ENCODE data around the gene PPM1A.

The PPM1A gene

GRCh38 chr14:60214003-60214402 lies 35.0 kb upstream of the PPM1A start:
- DNase-seq (ENCODE audit: extremely low spot score): no peak
- ChIA-PET POLR2A (no interaction called here), CTCF (no interaction called here)
- no peak for TF ChIP-seq SP1 (IDR thresholded peaks at IDR 0.05)
- TF ChIP-seq TARDBP (IDR thresholded peaks at IDR 0.05): no peak
- no peak for TF ChIP-seq CTBP1 (IDR thresholded peaks at IDR 0.05; ENCODE audit: borderline replicate concordance)
- TF ChIP-seq L3MBTL2 (conservative IDR thresholded peaks at IDR 0.05): no peak
- no peak for TF ChIP-seq FOXK2 (IDR thresholded peaks at IDR 0.05)
- TF ChIP-seq ZNF384 (IDR thresholded peaks at IDR 0.05): no peak
- no peak for TF ChIP-seq ELF4 (IDR thresholded peaks at IDR 0.05)
- TF ChIP-seq, protein P1, sequence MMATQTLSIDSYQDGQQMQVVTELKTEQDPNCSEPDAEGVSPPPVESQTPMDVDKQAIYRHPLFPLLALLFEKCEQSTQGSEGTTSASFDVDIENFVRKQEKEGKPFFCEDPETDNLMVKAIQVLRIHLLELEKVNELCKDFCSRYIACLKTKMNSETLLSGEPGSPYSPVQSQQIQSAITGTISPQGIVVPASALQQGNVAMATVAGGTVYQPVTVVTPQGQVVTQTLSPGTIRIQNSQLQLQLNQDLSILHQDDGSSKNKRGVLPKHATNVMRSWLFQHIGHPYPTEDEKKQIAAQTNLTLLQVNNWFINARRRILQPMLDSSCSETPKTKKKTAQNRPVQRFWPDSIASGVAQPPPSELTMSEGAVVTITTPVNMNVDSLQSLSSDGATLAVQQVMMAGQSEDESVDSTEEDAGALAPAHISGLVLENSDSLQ (IDR thresholded peaks at IDR 0.05): no peak
- TF ChIP-seq NFRKB (IDR thresholded peaks at IDR 0.05): no peak
- TF ChIP-seq ARNT (IDR thresholded peaks at IDR 0.05): no peak
- no peak for TF ChIP-seq HDGF (IDR thresholded peaks at IDR 0.05; ENCODE audit: borderline replicate concordance)
- no peak for TF ChIP-seq FOXA1 (IDR thresholded peaks at IDR 0.05)
- TF ChIP-seq LEF1 (IDR thresholded peaks at IDR 0.05; ENCODE audit: borderline replicate concordance): no peak
- no peak for TF ChIP-seq SUZ12 (IDR thresholded peaks at IDR 0.05)
- TF ChIP-seq FOXM1 (IDR thresholded peaks at IDR 0.05; ENCODE audit: borderline replicate concordance): no peak
- no peak for TF ChIP-seq BHLHE40 (IDR thresholded peaks at IDR 0.05; ENCODE audit: borderline replicate concordance)

- CTCF ChIA-PET: no interaction called here
- POLR2A ChIA-PET: no interaction called here
- TF ChIP-seq FOXK2 (IDR thresholded peaks at IDR 0.05): no peak
- DNase-seq (ENCODE audit: extremely low spot score): no peak
These were observed 34.5 kb upstream of the PPM1A start for GRCh38 chr14:60214415-60215126.

DNA sequence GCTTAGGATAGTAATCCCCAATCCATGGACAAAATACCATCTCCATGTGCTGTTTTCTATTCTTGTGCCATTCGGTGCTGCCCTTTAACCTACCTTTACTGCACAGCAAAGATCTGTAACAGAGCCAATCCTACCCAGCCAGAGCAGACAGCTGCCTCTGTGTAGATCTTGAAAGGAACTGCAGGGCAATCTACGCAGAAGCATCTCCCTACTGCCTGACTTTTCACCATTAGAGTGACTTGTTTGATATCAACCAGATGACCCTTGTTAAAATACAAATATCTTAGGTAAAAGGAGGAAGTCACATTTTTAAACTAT lies 33.9 kb upstream of the PPM1A start:
- no peak for DNase-seq (ENCODE audit: extremely low spot score)
- TF ChIP-seq FOXK2 (IDR thresholded peaks at IDR 0.05): no peak
- TF ChIP-seq CTBP1 (IDR thresholded peaks at IDR 0.05; ENCODE audit: borderline replicate concordance): no peak
- no peak for TF ChIP-seq L3MBTL2 (conservative IDR thresholded peaks at IDR 0.05)
- CTCF ChIA-PET: no interaction called here
- POLR2A ChIA-PET: interaction anchor here (0.7 kb wide), 1 partner anchor 34 kb away, joined by 4 read pairs; the partner anchor contains the start of gene PPM1A

- TF ChIP-seq BHLHE40 (IDR thresholded peaks at IDR 0.05; ENCODE audit: borderline replicate concordance) (no peak), L3MBTL2 (conservative IDR thresholded peaks at IDR 0.05) (no peak), SP1 (IDR thresholded peaks at IDR 0.05) (no peak), CTBP1 (IDR thresholded peaks at IDR 0.05; ENCODE audit: borderline replicate concordance) (no peak), ZNF384 (IDR thresholded peaks at IDR 0.05) (no peak), LEF1 (IDR thresholded peaks at IDR 0.05; ENCODE audit: borderline replicate concordance) (no peak), NFRKB (IDR thresholded peaks at IDR 0.05) (no peak), FOXA1 (IDR thresholded peaks at IDR 0.05) (no peak), ELF4 (IDR thresholded peaks at IDR 0.05) (no peak), HDGF (IDR thresholded peaks at IDR 0.05; ENCODE audit: borderline replicate concordance) (no peak), FOXM1 (IDR thresholded peaks at IDR 0.05; ENCODE audit: borderline replicate concordance) (no peak), TARDBP (IDR thresholded peaks at IDR 0.05) (no peak)
- TF ChIP-seq, protein P1 (IDR thresholded peaks at IDR 0.05): no peak
- POLR2A ChIA-PET: interaction anchor here (0.7 kb wide), 1 partner anchor 33 kb away, joined by 4 read pairs; the partner anchor contains the start of gene PPM1A
- no peak for DNase-seq (ENCODE audit: extremely low spot score)
- CTCF ChIA-PET: interaction anchor here (0.7 kb wide), 1 partner anchor 32 kb away, joined by 3 read pairs; no protein-coding TSS in a partner anchor
These were observed 33.3 kb upstream of the PPM1A start for GRCh38 chr14:60215520-60216420.

GRCh38 chr14:60217713-60218112 lies 31.3 kb upstream of the PPM1A start:
- DNase-seq (ENCODE audit: extremely low spot score): no peak
- TF ChIP-seq LEF1 (IDR thresholded peaks at IDR 0.05; ENCODE audit: borderline replicate concordance) (no peak), ARNT (IDR thresholded peaks at IDR 0.05) (no peak), FOXK2 (IDR thresholded peaks at IDR 0.05) (no peak), TARDBP (IDR thresholded peaks at IDR 0.05) (no peak), FOXA1 (IDR thresholded peaks at IDR 0.05) (no peak), SP1 (IDR thresholded peaks at IDR 0.05) (no peak), CTBP1 (IDR thresholded peaks at IDR 0.05; ENCODE audit: borderline replicate concordance) (no peak), NFRKB (IDR thresholded peaks at IDR 0.05) (no peak), SUZ12 (IDR thresholded peaks at IDR 0.05) (no peak), FOXM1 (IDR thresholded peaks at IDR 0.05; ENCODE audit: borderline replicate concordance) (no peak), ELF4 (IDR thresholded peaks at IDR 0.05) (no peak), L3MBTL2 (conservative IDR thresholded peaks at IDR 0.05) (no peak), ZNF384 (IDR thresholded peaks at IDR 0.05) (no peak), HDGF (IDR thresholded peaks at IDR 0.05; ENCODE audit: borderline replicate concordance) (no peak)
- TF ChIP-seq, protein P1 (IDR thresholded peaks at IDR 0.05): no peak
- ChIA-PET POLR2A (no interaction called here), CTCF (interaction anchor here (0.7 kb wide), 1 partner anchor 157 kb away, joined by 3 read pairs; no protein-coding TSS in a partner anchor)

GRCh38 chr14:60220084-60220483 lies 28.9 kb upstream of the PPM1A start:
- POLR2A ChIA-PET: no interaction called here
- CTCF ChIA-PET: interaction anchor here (0.7 kb wide), 1 partner anchor 712 kb away, joined by 3 read pairs; no protein-coding TSS in a partner anchor
- no peak for DNase-seq (ENCODE audit: extremely low spot score)
- TF ChIP-seq BHLHE40 (IDR thresholded peaks at IDR 0.05; ENCODE audit: borderline replicate concordance) (no peak), CTBP1 (IDR thresholded peaks at IDR 0.05; ENCODE audit: borderline replicate concordance) (no peak), ELF4 (IDR thresholded peaks at IDR 0.05) (no peak), FOXA1 (IDR thresholded peaks at IDR 0.05) (no peak), ARNT (IDR thresholded peaks at IDR 0.05) (no peak), NFRKB (IDR thresholded peaks at IDR 0.05) (no peak), SUZ12 (IDR thresholded peaks at IDR 0.05) (no peak), FOXK2 (IDR thresholded peaks at IDR 0.05) (no peak), FOXM1 (IDR thresholded peaks at IDR 0.05; ENCODE audit: borderline replicate concordance) (no peak), SP1 (IDR thresholded peaks at IDR 0.05) (no peak), ZNF384 (IDR thresholded peaks at IDR 0.05) (no peak), L3MBTL2 (conservative IDR thresholded peaks at IDR 0.05) (no peak)
- TF ChIP-seq, protein P1 (IDR thresholded peaks at IDR 0.05): no peak
